Esophagus muscularis mucosa (tissue), 4 donors: ENCODE results near the gene CNOT4. TPM values are rescaled to one million over a fixed set of nuclear protein-coding genes. Genes with fewer than 3 reads are reported as not detected.

ENCODE experiments used
- DNase-seq: peaks from one replicate; pipeline ENCODE4 v3.0.0-alpha.2; 2017; ENCODE audit errors: extremely low spot score
- H3K27ac ChIP-seq, 4 donors: fragments of 200-600 bp; sonication (generic); replicated peaks in 1 of 4; 1 replicate in 3 of 4; 2 replicates in 1 of 4; pipeline ENCODE4 v1.5.1; 2016 to 2019; ENCODE audit warnings: mild to moderate bottlenecking in 1 of 4
- H3K27me3 ChIP-seq, 4 donors: fragments of 200-600 bp; sonication (generic); one replicate each; pipeline versions ENCODE4 v1.5.1 to v1.6.0; 2016 to 2019
- H3K36me3 ChIP-seq, 4 donors: fragments of 200-600 bp; sonication (generic); one replicate each; pipeline ENCODE4 v1.5.1; 2016 to 2019
- H3K4me1 ChIP-seq, 4 donors: fragments of 200-600 bp; sonication (generic); one replicate each; pipeline ENCODE4 v1.5.1; 2016 to 2019
- H3K4me3 ChIP-seq, 4 donors: fragments of 200-600 bp; sonication (generic); 1 replicate in 2 of 4; 2 replicates in 2 of 4; pipeline ENCODE4 v1.5.1; 2016 to 2019; ENCODE audit warnings: mild to moderate bottlenecking in 4 of 4, moderate library complexity in 1 of 4
- H3K9me3 ChIP-seq, 4 donors: fragments of 200-600 bp; sonication (generic); 1 replicate in 3 of 4; 2 replicates in 1 of 4; pipeline ENCODE4 v1.5.1; 2016 to 2019
- EP300 ChIP-seq: sonication (generic); formaldehyde crosslinking; IDR thresholded peaks from one replicate; pipeline ENCODE4 v1.6.1; 2017; ENCODE audit warnings: antibody characterized with exemption
- POLR2A ChIP-seq: fragments of 450-650 bp; IDR thresholded peaks from one replicate; pipeline ENCODE4 v1.6.1; 2017; ENCODE audit warnings: antibody characterized with exemption, moderate library complexity, mild to moderate bottlenecking, low read depth
- POLR2AphosphoS5 ChIP-seq, 2 donors: sonication (generic); formaldehyde crosslinking; IDR thresholded peaks; one replicate each; pipeline ENCODE4 v1.6.1; 2017; ENCODE audit warnings: antibody characterized with exemption in 2 of 2
- WGBS: methylation state at CpG from one replicate; pipeline ENCODE4 v1.1.5; 2018; 5-methylcytosine and 5-hydroxymethylcytosine counted together
- intact Hi-C: fragments of 100-400 bp; cut with DNase I; formaldehyde crosslinking; loops from one replicate; pipeline ENCODE4 v1.15.1; 2023
- total RNA-seq, 4 donors: library from RNA; depleted of rRNA; stranded (reverse); fragments of >200 nt; gene quantifications; one replicate each; pipeline versions ENCODE4 v1.1.0 to v1.2.1, GENCODE V29; 2016
- TF ChIP-seq, protein P1 (sequence below), 3 experiments: fragments of 200-600 bp in 2 of 3; fragments of 450-650 bp in 1 of 3; sonication (generic) in 2 of 3; IDR thresholded peaks; one replicate each; pipeline ENCODE4 v1.5.1; 2017 to 2019; ENCODE audit warnings: antibody characterized with exemption in 3 of 3, mild to moderate bottlenecking in 2 of 3, moderate library complexity in 1 of 3

Gene CNOT4
- total RNA-seq, 4 donors from 2014 or later: 18.6 to 28.7 (median 26.4) TPM

DNA sequence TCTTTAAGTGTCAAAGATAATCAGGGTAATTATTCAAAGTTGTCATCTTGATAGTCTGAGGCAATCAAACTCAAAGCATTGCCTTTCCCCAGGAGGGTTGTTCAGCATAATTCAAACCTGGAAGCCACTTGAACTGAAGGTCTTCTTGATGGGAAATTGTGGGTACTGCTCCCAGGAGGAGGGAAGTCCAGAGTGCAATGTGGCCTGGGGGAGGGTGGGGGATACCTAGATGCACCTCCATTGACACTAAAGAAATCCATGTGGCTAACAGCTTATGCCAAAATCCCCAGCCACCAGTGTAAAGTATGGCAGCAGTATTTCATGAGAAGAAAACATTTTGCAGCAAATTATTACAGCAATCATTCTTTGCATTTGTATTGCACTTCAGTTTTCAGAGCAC is 161.4 kb downstream of the CNOT4 start:
- Histone ChIP-seq H3K4me3 (no peak overlapping the region), H3K27ac (no peak overlapping the region), H3K27me3 (no peaks in the 10 kb centered on the region), H3K4me1 (no peaks in the 10 kb centered on the region), H3K9me3 (no peaks in the 10 kb centered on the region), H3K36me3 (no peaks in the 10 kb centered on the region)
- no peak for DNase-seq
- no peak for TF ChIP-seq POLR2AphosphoS5 (IDR thresholded peaks at IDR 0.05)
- TF ChIP-seq POLR2A: no peak
- TF ChIP-seq EP300: no peak
- TF ChIP-seq, protein P1, sequence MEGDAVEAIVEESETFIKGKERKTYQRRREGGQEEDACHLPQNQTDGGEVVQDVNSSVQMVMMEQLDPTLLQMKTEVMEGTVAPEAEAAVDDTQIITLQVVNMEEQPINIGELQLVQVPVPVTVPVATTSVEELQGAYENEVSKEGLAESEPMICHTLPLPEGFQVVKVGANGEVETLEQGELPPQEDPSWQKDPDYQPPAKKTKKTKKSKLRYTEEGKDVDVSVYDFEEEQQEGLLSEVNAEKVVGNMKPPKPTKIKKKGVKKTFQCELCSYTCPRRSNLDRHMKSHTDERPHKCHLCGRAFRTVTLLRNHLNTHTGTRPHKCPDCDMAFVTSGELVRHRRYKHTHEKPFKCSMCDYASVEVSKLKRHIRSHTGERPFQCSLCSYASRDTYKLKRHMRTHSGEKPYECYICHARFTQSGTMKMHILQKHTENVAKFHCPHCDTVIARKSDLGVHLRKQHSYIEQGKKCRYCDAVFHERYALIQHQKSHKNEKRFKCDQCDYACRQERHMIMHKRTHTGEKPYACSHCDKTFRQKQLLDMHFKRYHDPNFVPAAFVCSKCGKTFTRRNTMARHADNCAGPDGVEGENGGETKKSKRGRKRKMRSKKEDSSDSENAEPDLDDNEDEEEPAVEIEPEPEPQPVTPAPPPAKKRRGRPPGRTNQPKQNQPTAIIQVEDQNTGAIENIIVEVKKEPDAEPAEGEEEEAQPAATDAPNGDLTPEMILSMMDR (IDR thresholded peaks at IDR 0.05): no peak
- intact Hi-C loops: no loop called here

DNA sequence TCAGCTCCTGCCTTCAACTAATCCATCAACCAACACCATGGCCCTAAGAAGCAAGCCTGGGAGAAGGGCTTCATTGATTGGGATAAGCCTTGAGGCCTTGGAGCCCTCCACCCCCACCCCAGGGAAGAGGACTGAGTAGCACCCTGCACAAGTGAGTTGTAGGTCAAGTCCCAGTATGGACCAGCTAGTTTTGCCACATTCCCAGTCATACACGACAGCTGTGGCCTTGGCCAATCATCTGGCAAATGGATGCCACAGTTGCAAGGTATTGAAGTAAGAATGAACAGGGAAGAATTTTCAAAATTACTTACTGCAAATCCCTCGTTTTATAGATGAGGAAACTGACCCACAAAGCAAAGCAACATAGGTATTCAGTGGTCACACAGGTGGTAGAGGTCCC is 166.5 kb downstream of the CNOT4 start:
- no peak for TF ChIP-seq POLR2A
- TF ChIP-seq, protein P1 (IDR thresholded peaks at IDR 0.05): no peak
- no peak for TF ChIP-seq EP300
- no peak for TF ChIP-seq POLR2AphosphoS5 (IDR thresholded peaks at IDR 0.05)
- no peaks in the 10 kb centered on the region for H3K9me3 ChIP-seq
- WGBS: 100% methylated on average over 2 of the region's 2 CpGs
- no peaks in the 10 kb centered on the region for H3K4me1 ChIP-seq
- intact Hi-C loops: no loop called here
- H3K27me3 ChIP-seq: no peaks in the 10 kb centered on the region
- no peaks in the 10 kb centered on the region for H3K36me3 ChIP-seq
- H3K27ac ChIP-seq: no peak overlapping the region
- no peak for DNase-seq
- no peak overlapping the region for H3K4me3 ChIP-seq

DNA sequence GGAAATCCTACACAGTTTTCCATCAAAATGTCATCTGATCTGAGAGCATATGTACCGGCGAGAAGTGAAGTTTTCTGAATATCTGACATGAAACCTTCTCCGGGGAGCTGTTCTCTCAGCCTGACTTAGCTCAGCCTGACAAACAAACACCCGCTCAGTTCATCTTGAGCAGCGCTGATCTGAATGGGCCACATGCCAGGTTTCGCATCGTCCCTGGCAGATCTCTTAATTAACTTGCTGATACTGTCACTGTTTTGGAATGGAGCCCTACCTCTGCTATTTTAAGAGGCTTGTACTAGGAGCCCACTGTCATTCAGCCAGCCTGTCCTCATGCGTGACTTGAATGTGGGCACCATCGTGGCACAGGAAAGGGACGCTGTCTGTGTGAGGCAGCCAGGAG is 167.0 kb downstream of the CNOT4 start:
- TF ChIP-seq POLR2AphosphoS5 (IDR thresholded peaks at IDR 0.05) (no peak), POLR2A (no peak), EP300 (no peak)
- TF ChIP-seq, protein P1 (IDR thresholded peaks at IDR 0.05): no peak
- Histone ChIP-seq H3K27ac (no peak overlapping the region), H3K4me1 (no peaks in the 10 kb centered on the region), H3K4me3 (no peak overlapping the region), H3K9me3 (no peaks in the 10 kb centered on the region), H3K27me3 (no peaks in the 10 kb centered on the region), H3K36me3 (no peaks in the 10 kb centered on the region)
- DNase-seq: no peak
- intact Hi-C loops: no loop called here
- WGBS: 64% methylated on average over 10 of the region's 10 CpGs

DNA sequence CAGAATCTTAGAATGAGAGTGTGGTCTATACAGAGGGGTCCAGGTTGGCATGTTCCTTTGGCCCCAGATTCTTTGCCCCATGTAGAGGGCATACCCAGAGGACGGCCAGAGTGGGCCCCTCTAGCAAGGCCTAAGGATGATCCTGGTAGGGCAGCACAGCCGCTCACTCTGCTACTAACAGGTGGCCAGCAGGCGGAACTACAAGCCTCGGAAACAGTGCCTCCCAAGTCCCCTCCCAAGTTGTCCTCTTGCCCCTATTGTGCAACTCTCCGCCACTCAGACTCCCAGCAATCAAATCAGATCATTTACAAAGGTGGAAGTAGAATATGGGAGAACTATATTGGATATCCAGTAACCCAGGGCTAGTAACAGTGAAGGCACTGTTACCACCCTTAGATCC is 168.9 kb downstream of the CNOT4 start:
- TF ChIP-seq POLR2AphosphoS5 (IDR thresholded peaks at IDR 0.05) (no peak), POLR2A (no peak), EP300 (no peak)
- TF ChIP-seq, protein P1 (IDR thresholded peaks at IDR 0.05): no peak
- no peaks in the 10 kb centered on the region for H3K36me3 ChIP-seq
- intact Hi-C loops: no loop called here
- H3K4me1 ChIP-seq: no peaks in the 10 kb centered on the region
- no peak overlapping the region for H3K4me3 ChIP-seq
- DNase-seq: no peak
- no peaks in the 10 kb centered on the region for H3K27me3 ChIP-seq
- 100% methylated on average over 3 of the region's 5 CpGs for WGBS
- no peaks in the 10 kb centered on the region for H3K9me3 ChIP-seq
- H3K27ac ChIP-seq: no peak overlapping the region

DNA sequence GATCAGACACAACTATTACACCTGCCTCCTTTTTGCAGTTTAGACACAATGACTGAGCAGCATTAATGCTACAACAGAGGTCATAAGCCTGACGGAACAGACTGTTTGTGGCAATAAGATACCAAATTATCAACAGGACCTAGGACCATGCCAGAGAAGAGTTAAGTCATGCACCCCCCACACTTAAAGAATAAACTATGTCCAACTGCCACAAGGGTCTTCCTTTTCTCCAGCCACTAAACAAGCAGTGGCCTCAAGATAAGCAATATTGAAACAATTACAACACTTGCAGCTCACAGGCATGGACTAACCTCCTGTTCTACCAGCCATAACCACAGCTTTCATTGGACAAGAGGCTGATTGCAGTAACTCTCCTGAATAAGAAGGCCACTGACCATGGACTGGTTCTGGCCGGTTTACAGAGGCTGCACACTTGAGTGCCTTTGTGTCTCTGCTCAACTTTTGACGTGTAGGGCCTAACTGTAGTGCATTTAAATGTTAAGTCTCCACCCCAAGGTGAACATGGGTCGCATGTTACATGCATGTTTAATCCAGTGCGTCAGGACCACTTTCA is 171.8 kb downstream of the CNOT4 start:
- Histone ChIP-seq H3K36me3 (no peaks in the 10 kb centered on the region), H3K27ac (no peak overlapping the region), H3K4me3 (no peak overlapping the region), H3K27me3 (no peaks in the 10 kb centered on the region), H3K9me3 (no peaks in the 10 kb centered on the region), H3K4me1 (peaks cover 0 to 14% (median 9%) of the 10 kb centered on the region in 4 donors)
- intact Hi-C loops: loop anchor here (5.0 kb wide), 1 partner anchor 56 kb away; no protein-coding TSS in a partner anchor
- TF ChIP-seq POLR2A (no peak), POLR2AphosphoS5 (IDR thresholded peaks at IDR 0.05) (no peak), EP300 (no peak)
- TF ChIP-seq, protein P1 (IDR thresholded peaks at IDR 0.05): no peak
- WGBS: 86% methylated on average over 5 of the region's 5 CpGs
- DNase-seq: no peak
